Stimulated activated CD8-positive, alpha-beta memory T cell treated with anti-CD3 and anti-CD28 coated beads, Interleukin-2, amount 100 ng/mL, for 48 hours (primary cell): Measurements from ENCODE around the gene FES.

ENCODE experiments used
- DNase-seq, 2 donors: peaks; one replicate each; pipeline ENCODE4 v3.0.0-alpha.2; 2020; ENCODE audit warnings: low read depth in 2 of 2

The FES gene

DNA sequence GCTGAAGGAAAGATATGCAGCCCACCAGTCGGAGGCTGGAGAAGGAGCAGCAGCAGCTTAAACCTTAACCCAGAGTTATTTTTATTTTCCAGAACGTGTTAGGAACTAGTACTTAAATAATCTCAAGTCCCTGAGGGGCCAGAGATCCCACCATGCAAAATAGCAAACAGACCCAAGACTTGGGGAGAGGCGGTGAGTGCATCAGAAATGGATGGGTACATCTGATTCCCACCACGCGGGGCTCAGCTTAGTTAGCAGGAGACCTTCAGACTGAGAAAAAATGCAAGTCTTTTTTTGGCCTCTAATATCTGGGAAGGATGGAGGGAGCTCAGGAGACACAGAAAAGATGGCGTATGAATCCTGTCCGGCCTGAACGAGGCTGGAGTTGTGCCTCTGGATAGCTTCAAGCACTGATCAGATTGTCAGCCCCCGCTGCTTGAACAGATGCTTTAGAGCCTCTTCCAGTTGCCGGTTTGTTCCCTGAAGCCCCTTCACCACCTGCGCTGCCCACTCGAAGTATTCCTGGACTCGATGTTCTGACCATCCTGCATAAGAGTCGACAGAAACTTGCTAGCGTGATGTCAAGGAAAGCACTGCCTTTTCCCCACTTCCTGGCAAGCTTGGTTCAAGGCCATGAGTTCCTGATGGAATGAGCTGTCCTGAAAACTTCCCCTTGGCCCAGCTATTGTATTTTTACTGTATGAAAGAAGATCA, 46.7 kb downstream of the FES start:
- DNase-seq: no peak

DNA sequence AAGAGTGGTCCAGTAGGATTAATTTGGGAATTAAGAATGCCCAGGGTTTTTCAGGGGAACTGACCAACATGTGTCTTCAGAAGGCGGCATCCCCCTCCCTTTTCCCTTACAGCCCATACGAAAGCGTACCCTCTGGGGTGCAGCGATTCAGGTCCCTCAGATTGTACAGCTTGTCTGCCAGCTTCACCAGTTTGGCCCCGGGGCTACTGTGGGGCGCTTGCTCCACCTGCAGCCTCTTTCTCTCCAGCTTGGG, 47.2 kb downstream of the FES start:
- no peak for DNase-seq

DNA sequence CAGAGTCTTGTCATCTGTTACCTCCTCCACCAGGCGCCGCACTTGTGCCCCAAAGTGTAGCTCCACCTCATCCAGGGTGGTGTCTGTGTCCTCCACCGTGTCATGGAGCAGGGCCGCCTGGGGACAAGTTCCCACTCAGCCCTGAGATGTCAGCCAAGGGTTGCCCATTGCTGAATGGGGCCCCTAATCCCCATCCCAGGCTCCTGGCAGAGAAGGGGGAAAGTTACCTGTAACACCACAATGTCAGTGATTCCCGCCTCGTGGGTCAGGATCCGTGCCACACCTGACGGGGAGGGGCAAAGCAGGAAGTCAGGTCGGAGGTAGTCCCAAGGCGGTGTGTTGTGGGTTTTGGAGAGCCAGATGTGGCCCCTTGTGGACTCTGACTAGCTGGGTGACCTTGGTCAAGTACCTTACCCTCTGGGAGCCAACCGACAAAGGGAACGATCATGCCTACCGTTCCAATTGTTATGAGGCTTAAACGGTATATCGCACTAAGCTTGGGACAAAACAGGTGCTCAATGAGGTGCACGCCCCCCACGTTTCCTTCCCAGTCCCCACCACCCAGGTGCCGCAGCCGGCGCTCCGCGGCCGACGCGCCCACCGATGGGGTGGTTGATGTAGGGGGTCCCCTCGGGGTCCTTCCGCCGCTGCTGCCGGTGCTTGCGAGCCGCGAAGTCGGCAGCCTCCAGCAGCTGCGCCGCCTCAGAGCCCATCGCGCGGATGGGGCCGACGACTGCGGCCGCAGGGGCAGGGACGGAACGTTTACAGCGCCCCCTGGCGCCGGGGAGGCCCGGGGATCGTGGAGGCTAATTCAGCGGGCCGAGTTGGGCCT, 47.7 kb downstream of the FES start, which contains the start of gene HDDC3:
TSS of gene HDDC3 (minus strand) at position 722 of the 832 bp plus-strand sequence. CDS start at position 713, 9 bp downstream.
- peak; percentile 92 to 94 for DNase-seq

DNA sequence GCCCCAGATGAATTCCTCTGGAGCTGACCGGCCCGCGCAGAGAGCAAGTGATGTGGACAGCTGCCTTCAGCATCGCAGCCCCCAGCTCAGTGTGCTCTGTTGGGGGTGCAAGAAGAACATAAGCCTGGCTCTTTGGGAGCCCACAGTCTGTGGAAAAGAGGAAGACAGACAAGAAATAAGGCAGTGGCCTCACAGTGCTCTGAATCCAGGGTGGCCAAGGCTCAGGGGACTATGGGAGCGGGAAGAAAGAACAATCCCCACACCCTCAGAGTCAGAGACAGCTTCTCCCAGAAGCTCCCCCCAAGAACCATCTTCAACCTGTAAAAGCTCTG, 48.3 kb downstream of the FES start:
- DNase-seq: no peak

DNA sequence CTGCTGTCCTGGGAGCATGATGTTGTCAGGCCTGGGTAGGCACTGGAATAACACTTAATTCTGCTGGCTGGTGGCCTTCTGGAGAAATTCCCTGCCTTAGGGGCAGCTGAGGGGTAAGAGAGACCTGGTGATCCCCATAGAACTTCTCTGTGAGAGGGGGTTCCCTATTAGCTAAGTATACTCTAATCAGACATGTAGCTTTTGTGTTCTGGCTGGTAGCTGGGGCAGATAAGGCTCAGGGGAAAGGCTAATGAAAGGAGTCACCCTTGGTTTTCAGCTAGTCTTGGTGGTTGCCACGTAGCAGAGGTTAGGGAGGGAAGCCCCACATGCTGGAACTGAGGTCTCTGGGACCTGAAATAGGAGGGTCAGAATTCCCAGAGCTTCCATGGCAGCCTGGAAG, 49.0 kb downstream of the FES start:
- DNase-seq: no peak

DNA sequence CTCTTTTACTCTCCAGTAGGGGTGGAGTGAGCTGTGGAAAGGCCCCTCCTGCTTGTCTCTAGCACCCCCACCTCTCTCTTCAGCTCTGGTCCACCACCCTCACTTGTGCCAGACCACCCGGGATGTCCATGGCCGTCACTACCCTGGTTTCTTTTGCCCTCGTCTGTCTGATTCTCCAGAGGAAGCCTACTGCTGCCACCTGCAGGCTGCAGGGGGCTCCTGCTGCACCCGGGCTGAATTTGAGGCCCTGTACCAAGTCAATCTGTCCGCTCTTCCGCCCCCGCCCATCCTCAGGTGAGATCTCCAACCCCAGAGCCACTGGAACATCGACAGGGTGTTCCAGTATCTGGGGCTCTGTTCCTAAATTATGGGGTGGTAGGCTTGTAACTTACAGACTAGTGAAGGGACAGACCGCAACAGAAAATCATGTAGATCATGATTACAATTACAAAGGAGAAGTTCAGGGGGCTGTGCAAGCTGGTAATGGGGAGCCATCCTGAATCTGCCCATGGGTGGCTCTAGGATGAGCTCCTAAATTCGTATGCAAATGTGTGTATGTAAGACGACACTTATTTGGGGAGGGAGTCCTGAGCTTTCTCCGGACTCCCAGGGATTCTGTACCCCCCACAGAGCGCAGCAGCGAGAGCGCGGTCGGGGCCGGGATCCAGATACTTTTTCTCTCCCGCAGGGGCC, 50.1 kb downstream of the FES start:
- peak; percentile 78 to 88 for DNase-seq

DNA sequence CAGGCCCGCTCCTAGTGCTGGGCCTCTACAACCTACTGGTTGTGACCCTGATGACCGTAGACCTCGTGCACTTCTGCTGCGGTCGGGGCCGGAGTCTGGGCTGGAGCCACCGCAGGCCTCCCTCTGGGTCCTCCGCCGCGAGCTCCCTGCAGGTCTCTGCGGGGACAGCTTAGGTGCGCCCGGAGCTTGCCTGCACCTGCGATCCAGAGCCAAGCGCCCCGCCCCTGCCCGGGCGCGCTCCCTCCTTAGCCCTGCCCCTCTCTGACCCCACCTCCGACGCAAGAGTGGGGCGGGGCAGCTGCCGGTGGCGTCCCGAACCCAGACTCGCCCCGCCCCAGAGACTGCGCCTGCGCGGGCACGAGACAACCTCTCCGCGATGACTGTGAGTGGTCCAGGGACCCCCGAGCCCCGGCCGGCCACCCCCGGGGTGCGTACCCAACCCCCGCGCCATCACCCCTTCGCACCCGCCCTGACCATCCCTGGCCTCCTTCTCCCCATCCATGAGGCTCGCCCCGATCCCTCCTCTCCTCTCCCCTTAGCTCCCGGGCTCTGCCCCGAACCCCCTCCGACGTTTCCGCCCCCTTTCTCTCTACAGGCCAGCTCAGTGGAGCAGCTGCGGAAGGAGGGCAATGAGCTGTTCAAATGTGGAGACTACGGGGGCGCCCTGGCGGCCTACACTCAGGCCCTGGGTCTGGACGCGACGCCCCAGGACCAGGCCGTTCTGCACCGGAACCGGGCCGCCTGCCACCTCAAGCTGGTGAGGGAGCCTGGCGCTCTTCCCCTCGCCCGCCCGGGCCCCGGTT, 50.8 kb downstream of the FES start, which contains the start of gene UNC45A:
TSS of gene UNC45A (plus strand) at position 337 of the 803 bp plus-strand sequence. CDS start at position 377, 40 bp downstream.
- DNase-seq: peak; percentile 94 to 98

DNA sequence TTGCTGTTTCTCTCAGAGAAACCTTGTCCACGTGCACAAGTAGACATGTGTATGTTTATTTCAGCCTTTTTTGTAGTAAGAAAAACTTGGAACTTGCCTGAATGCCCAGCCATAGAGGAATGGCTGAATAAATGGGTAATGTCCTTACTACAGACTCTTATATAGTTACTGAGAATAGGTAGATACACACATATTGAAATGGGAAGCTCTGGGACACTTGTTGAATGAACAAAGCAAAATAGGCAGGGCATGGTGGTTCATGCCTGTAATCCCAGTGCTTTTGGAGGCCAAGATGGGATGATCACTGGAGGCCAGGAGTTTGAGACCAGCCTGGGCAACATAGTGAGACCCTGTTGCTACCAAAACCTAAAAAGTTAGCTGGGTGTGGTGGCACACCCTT, 52.5 kb downstream of the FES start:
- no peak for DNase-seq

DNA sequence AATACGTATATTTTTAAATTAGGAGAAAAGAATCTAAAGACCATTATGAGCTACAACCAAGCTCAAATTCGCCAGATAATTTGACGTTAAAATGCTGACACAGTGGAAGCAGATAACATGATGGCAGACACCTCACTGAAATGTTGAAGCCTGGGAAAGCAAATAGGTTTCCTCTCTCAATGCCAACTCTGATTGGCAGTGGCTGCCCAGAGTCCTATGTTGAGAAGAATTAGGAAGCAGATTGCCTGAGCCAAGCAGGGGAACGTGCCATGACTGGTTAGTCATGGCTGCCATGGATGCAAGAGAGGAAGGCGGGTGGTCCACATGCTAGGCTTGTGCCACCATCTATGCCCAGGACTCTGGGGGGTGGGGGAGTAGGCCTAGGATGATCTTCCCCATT, 54.0 kb downstream of the FES start:
- no peak for DNase-seq

DNA sequence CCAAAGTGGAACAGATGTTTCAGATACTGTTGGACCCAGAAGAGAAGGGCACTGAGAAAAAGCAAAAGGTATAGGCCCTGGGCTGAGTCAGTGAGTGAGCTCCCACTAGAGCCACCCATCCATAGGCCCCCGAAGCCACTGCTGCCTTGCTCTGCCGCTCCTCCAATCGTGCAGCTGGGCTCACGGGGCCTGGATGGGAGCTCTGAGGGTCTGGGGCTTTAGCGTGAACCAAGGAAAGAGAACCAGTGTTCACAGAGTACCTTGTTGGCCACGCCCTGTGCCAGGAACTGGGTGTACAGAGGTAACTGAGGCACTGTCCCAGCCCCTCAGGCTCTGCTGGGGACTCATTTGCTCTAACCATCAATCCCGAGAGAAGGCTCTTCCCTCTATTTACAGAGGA, 55.5 kb downstream of the FES start:
- no peak for DNase-seq

DNA sequence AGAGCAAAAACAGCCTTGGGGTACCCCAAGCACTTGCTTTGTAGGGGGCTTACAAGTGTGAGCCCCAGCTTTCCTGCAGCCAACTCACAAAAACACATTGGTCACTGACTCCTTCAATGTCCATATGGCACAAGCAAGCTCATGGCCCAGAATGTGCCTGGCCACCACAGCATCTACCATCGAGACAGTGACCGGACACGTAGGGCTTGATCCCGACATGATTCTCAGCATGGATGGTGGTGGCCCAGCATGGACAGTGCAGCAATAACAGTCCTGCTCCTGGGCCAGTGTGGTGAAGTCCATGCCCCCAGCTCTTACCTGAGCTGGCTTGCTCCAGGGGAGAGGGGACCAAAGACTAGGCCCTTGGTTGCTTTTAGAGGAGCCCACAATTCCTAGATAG, 56.7 kb downstream of the FES start:
- no peak for DNase-seq

DNA sequence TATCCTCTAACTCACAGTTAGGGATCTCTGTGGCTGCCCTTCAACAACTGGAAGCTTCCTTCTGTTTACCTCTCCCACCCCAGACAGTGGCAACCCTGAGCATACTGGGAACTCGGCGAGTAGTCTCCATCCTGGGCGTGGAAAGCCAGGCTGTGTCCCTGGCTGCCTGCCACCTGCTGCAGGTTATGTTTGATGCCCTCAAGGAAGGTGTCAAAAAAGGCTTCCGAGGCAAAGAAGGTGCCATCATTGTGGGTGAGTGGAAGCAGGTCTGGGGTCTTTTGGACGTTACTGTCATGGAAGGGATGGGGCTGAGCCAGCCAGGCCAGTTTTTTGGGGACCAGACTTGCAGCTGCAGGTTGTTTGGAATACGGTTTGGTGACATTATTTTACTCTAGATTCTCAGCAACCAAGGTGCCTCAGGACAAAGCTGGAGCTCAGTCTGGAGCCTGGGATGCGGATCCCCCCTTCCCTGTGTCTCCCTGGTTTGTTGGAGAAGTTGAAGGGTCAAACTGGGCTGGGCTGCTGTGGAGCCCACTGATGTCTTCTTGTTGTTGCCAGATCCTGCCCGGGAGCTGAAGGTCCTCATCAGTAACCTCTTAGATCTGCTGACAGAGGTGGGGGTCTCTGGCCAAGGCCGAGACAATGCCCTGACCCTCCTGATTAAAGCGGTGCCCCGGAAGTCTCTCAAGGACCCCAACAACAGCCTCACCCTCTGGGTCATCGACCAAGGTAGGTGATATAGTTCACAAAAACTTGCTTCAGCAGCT, 58.2 kb downstream of the FES start:
- DNase-seq: no peak

DNA sequence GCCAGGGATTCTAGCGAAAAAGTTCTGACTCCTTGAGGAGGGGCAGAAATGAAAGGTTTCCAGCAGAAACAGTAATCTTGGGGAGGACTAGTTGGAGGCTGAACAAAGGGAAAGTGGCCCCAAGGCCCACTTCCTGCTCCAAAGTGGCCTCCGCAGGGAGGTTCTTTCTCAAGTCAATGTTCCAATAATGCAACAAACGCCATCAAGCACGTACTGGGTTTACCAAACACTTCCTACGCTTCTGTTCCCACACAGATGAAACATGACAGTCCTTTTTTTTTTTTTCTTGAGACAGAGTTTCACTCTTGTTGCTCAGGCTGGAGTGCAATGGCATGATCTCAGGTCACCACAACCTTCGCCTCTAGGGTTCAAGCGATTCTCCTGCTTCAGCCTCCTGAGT, 60.8 kb downstream of the FES start:
- DNase-seq: no peak
